PFSK-1 (cell line): ENCODE data around the gene MAPK7. TPM values are rescaled to one million over a fixed set of nuclear protein-coding genes. Genes with fewer than 3 reads are reported as not detected.

ENCODE experiments used
- FOXP2 ChIP-seq: optimal IDR thresholded peaks from 2 replicates; pipeline ENCODE3; 2011; ENCODE audit warnings: borderline replicate concordance, control low read depth, inconsistent platforms; ENCODE audit not compliant: insufficient read depth; ENCODE audit errors: extremely low read length, extremely low read depth
- POLR2AphosphoS5 ChIP-seq: IDR thresholded peaks from 2 replicates; pipeline ENCODE4 v1.6.1; 2012; ENCODE audit warnings: low read depth, mild to moderate bottlenecking, control low read depth, low read length, moderate library complexity
- SIN3A ChIP-seq: IDR thresholded peaks from 2 replicates; pipeline ENCODE4 v1.6.1; 2012; ENCODE audit warnings: mild to moderate bottlenecking, low read length, moderate library complexity, borderline replicate concordance; ENCODE audit not compliant: insufficient read depth
- TAF1 ChIP-seq: IDR thresholded peaks from 2 replicates; pipeline ENCODE4 v1.6.1; 2012; ENCODE audit warnings: low read length, control low read depth, borderline replicate concordance; ENCODE audit not compliant: insufficient read depth
- polyA plus RNA-seq: library from polyadenylated mRNA; unstranded; fragments of >200 nt; gene quantifications from one replicate; pipeline ENCODE4 v1.2.1, GENCODE V29; 2012; ENCODE audit warnings: low read depth, missing spikeins; ENCODE audit not compliant: insufficient read length
- TF ChIP-seq, protein P1 (sequence below), 2 experiments: IDR thresholded peaks; 2 replicates each; pipeline versions ENCODE4 v1.6.1 to v1.8.0; 2011 to 2012; ENCODE audit warnings: low read depth in 2 of 2, low read length in 2 of 2, control low read depth in 1 of 2, inconsistent platforms in 1 of 2, mild to moderate bottlenecking in 1 of 2, moderate library complexity in 1 of 2; ENCODE audit not compliant: insufficient read depth in 1 of 2

MAPK7 gene
- 37.1 TPM for polyA plus RNA-seq

GRCh38 chr17:19378416-19379360 lies at the start of gene MAPK7:
MAPK7 (plus strand) TSS chr17:19378498; CDS start chr17:19378901, 403 bp downstream.
- TF ChIP-seq POLR2AphosphoS5 (0 out of 2 replicates have a peak, but pooled peaks have one; percentile 0), TAF1 (no peak), SIN3A (0 out of 2 replicates have a peak, but pooled peaks have one; percentile 26)

DNA sequence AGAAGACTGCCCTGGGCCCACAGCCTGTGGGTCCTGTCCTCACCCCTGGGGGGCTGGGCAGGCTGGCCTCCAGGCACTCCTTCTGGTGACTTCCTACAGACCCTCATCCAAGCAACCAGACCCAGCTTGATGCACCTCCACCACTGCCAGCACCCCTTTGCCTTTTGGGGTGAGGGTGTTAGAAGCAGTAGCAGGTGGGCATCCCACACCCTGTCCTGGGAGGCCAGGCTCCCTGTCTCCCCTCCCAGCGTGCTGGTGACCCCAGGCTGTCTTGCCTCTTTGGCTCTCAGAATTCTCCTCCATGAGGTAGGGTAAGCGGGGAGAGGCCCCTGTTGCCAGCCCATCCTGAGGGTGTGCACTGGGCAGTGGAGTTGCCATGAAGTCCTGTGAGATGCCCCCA lies 49.2 kb upstream of the MAPK7 start:
- TF ChIP-seq POLR2AphosphoS5 (no peak), TAF1 (no peak), FOXP2 (no peak), SIN3A (no peak)
- TF ChIP-seq, protein P1, sequence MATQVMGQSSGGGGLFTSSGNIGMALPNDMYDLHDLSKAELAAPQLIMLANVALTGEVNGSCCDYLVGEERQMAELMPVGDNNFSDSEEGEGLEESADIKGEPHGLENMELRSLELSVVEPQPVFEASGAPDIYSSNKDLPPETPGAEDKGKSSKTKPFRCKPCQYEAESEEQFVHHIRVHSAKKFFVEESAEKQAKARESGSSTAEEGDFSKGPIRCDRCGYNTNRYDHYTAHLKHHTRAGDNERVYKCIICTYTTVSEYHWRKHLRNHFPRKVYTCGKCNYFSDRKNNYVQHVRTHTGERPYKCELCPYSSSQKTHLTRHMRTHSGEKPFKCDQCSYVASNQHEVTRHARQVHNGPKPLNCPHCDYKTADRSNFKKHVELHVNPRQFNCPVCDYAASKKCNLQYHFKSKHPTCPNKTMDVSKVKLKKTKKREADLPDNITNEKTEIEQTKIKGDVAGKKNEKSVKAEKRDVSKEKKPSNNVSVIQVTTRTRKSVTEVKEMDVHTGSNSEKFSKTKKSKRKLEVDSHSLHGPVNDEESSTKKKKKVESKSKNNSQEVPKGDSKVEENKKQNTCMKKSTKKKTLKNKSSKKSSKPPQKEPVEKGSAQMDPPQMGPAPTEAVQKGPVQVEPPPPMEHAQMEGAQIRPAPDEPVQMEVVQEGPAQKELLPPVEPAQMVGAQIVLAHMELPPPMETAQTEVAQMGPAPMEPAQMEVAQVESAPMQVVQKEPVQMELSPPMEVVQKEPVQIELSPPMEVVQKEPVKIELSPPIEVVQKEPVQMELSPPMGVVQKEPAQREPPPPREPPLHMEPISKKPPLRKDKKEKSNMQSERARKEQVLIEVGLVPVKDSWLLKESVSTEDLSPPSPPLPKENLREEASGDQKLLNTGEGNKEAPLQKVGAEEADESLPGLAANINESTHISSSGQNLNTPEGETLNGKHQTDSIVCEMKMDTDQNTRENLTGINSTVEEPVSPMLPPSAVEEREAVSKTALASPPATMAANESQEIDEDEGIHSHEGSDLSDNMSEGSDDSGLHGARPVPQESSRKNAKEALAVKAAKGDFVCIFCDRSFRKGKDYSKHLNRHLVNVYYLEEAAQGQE (IDR thresholded peaks at IDR 0.05; ENCODE audit: insufficient read depth in 1 of 2, low read depth in 2 of 2, low read length in 2 of 2), result no peak

DNA sequence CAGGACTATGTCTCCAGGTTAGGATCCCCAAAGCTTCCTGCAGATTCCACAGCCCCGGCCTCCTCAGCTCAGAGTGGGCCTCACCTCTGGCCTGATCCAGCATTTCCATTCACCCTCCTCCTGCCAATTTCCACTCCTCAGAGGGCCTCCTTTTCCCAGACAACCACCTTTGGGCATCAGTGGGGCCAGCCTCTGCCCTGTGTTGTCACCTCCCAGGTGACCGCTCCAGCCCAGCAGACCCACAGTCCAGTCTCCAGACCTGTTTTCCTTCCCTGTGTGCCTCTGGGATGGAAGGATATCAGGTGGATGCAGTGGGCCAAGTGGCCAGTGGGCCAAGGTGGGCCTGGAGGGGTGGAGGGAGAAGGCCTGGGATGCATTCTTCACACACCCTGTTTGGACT lies 48.5 kb upstream of the MAPK7 start:
- TF ChIP-seq SIN3A (no peak), FOXP2 (no peak), POLR2AphosphoS5 (no peak), TAF1 (no peak)
- TF ChIP-seq, protein P1 (IDR thresholded peaks at IDR 0.05; ENCODE audit: insufficient read depth in 1 of 2, low read depth in 2 of 2, low read length in 2 of 2), result no peak

DNA sequence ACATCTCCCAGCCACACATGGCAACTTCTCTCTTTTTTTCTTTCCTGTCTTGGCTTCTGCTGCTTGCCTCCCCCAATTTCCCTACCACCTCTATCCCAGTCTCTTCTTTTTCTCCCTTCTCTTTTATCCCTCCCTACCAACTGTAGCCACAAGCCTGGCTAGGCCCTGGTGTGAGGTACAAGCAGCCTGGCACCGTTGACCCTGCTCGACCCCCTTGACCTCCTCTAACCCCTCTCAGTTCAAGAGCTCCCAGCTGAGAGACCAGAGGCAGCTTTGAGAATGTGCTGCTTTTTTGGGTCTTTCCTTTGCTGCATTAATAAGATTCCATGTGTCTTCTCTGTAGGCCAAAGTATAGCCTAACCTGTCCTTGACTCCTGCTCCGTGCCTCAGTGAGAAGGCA lies 48.0 kb upstream of the MAPK7 start:
- TF ChIP-seq, protein P1 (IDR thresholded peaks at IDR 0.05; ENCODE audit: insufficient read depth in 1 of 2, low read depth in 2 of 2, low read length in 2 of 2), result no peak
- TF ChIP-seq TAF1 (no peak), POLR2AphosphoS5 (no peak), SIN3A (no peak)

DNA sequence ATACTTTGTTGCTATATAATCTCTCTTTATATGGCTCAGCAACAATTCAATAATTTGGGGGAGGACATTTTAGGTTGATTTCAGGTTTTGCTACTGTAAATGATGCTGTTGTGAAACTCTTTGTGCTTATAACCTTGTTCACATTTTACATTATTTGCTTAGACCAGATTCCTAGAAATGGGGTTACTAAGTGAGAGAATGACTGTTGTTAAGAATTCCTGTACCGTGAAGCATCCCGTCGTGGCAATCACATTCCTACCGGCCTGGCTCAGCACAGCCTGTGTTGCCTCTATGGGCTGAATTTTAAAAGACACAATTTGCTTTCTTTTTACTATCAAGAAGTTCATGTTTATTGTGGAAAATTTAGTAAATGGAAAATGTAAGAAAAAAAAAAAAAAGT lies 47.2 kb upstream of the MAPK7 start:
- no peak for TF ChIP-seq TAF1
- TF ChIP-seq, protein P1 (IDR thresholded peaks at IDR 0.05; ENCODE audit: insufficient read depth in 1 of 2, low read depth in 2 of 2, low read length in 2 of 2), result no peak
- TF ChIP-seq POLR2AphosphoS5, result no peak
- TF ChIP-seq FOXP2, result no peak
- no peak for TF ChIP-seq SIN3A
